Tibial artery (tissue), 4 donors: ENCODE data around the gene PRODH2.

ENCODE experiments used
- DNase-seq, 2 donors: peaks; one replicate each; pipeline ENCODE4 v3.0.0-alpha.2; 2019
- H3K27ac ChIP-seq, 2 donors: fragments of 200-600 bp; sonication (generic) in 1 of 2; 1 replicate in 1 of 2; 2 replicates in 1 of 2; pipeline ENCODE4 v1.5.1; 2018 to 2019; ENCODE audit warnings: mild to moderate bottlenecking in 1 of 2
- H3K27me3 ChIP-seq, 2 donors: fragments of 200-600 bp; sonication (generic) in 1 of 2; one replicate each; pipeline versions ENCODE4 v1.5.1 to v1.6.0; 2016 to 2019
- H3K36me3 ChIP-seq, 3 donors: fragments of 200-600 bp; sonication (generic) in 2 of 3; one replicate each; pipeline ENCODE4 v1.5.1; 2016 to 2019; ENCODE audit warnings: mild to moderate bottlenecking in 2 of 3
- H3K4me1 ChIP-seq, 4 donors: fragments of 200-600 bp; sonication (generic) in 2 of 4; 1 replicate in 3 of 4; 2 replicates in 1 of 4; pipeline ENCODE4 v1.5.1; 2016 to 2019
- H3K4me3 ChIP-seq, 2 donors: fragments of 200-600 bp; sonication (generic) in 1 of 2; 1 replicate in 1 of 2; 2 replicates in 1 of 2; pipeline ENCODE4 v1.5.1; 2018 to 2019; ENCODE audit warnings: mild to moderate bottlenecking in 2 of 2
- H3K9me3 ChIP-seq, 3 donors: fragments of 200-600 bp; sonication (generic) in 1 of 3; one replicate each; pipeline ENCODE4 v1.5.1; 2016 to 2019
- intact Hi-C: fragments of 100-400 bp; cut with DNase I; formaldehyde crosslinking; loops from one replicate; pipeline ENCODE4 v1.15.0; 2023; ENCODE audit warnings: low total_unique reads
- TF ChIP-seq, protein P1 (sequence below), 2 experiments: fragments of 200-600 bp in 1 of 2; fragments of 450-650 bp in 1 of 2; IDR thresholded peaks; one replicate each; pipeline ENCODE4 v1.5.1; 2017 to 2019; ENCODE audit warnings: antibody characterized with exemption in 2 of 2, mild to moderate bottlenecking in 1 of 2, moderate library complexity in 1 of 2

PRODH2 gene

DNA sequence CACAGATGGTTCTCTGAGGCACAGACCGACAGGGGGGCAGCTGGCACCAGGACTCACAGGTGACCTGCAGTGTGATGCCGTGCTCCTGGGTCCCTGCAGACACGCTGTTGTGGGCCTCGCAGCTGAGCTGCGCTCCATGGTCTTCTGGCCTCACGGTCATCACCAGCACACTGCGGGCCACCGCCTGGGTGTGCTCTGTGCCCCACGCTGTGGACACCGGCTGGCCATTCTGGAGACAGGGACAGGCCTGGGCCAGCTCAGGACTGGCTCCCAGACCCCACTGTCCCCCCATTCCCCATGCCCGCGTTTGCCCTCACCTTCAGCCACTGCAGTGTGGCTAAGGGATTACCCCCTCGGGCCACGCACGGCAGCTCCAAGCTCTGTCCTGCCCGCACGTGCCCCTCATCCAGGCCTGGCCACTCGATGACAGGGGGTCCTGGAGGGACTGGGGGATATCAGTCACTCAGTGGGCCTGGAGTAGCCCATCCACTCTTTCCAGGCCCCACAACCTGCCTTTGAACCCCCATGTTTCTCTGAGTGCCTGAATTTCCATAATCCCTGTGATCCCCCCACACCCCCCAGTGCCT, 36.4 kb upstream of the PRODH2 start:
- Histone ChIP-seq H3K27ac (no peak overlapping the region), H3K27me3 (peaks cover 0 to 87% of the 10 kb centered on the region in 2 donors), H3K36me3 (no peaks in the 10 kb centered on the region), H3K4me1 (peaks cover 0 to 13% (median 11%) of the 10 kb centered on the region in 4 donors), H3K9me3 (no peaks in the 10 kb centered on the region), H3K4me3 (no peak overlapping the region)
- intact Hi-C loops = no loop called here
- no peak for DNase-seq
- TF ChIP-seq, protein P1, sequence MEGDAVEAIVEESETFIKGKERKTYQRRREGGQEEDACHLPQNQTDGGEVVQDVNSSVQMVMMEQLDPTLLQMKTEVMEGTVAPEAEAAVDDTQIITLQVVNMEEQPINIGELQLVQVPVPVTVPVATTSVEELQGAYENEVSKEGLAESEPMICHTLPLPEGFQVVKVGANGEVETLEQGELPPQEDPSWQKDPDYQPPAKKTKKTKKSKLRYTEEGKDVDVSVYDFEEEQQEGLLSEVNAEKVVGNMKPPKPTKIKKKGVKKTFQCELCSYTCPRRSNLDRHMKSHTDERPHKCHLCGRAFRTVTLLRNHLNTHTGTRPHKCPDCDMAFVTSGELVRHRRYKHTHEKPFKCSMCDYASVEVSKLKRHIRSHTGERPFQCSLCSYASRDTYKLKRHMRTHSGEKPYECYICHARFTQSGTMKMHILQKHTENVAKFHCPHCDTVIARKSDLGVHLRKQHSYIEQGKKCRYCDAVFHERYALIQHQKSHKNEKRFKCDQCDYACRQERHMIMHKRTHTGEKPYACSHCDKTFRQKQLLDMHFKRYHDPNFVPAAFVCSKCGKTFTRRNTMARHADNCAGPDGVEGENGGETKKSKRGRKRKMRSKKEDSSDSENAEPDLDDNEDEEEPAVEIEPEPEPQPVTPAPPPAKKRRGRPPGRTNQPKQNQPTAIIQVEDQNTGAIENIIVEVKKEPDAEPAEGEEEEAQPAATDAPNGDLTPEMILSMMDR (IDR thresholded peaks at IDR 0.05) = no peak

DNA sequence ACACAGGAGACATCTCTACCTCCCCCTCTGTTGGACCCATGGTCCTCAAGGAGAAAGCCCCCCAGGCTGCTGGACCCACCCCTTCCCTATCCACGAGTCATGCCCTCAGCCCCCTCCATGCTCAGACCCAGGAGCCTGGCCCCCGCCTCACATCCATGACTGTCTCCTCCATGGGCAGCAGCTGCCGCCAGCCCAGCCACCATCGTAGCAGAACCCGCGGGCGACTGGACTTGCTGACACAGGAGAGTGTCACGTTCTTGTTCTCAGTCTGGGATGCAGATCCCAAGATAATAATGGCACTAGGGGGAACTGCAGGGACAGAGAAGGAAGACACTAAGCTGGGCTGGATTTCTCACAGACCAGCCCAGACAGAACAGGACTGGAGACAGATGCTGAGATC, 35.8 kb upstream of the PRODH2 start:
- H3K4me3 ChIP-seq = no peak overlapping the region
- DNase-seq = no peak
- intact Hi-C loops = no loop called here
- no peak overlapping the region for H3K27ac ChIP-seq
- TF ChIP-seq, protein P1 (IDR thresholded peaks at IDR 0.05) = no peak
- H3K36me3 ChIP-seq = no peaks in the 10 kb centered on the region
- H3K9me3 ChIP-seq = no peaks in the 10 kb centered on the region
- peaks cover 0 to 13% (median 11%) of the 10 kb centered on the region in 4 donors for H3K4me1 ChIP-seq
- peaks cover 0 to 87% of the 10 kb centered on the region in 2 donors for H3K27me3 ChIP-seq

DNA sequence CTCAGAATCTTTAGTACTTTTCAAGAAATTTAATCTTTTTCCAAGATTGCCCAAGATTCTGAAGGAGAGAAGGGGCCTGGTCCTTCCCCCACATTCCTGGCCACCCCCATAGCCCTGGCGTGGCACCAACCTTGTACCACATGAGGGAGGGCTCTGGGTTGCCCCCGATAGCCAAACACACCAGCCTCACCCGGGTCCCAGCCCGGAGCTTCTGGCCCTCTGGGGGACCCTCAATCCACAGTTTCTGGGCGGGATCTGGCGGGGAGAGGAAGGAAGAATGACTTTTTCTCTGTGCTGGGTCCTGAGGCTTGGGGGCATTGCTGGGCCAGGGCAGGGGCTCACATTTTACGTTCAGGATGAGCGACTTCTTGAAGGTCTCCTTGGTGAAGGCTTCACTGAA, 35.3 kb upstream of the PRODH2 start:
- DNase-seq = no peak
- peaks cover 0 to 89% of the 10 kb centered on the region in 2 donors for H3K27me3 ChIP-seq
- H3K4me3 ChIP-seq = no peak overlapping the region
- H3K36me3 ChIP-seq = no peaks in the 10 kb centered on the region
- TF ChIP-seq, protein P1 (IDR thresholded peaks at IDR 0.05) = no peak
- H3K9me3 ChIP-seq = no peaks in the 10 kb centered on the region
- intact Hi-C loops = no loop called here
- H3K27ac ChIP-seq = no peak overlapping the region
- peaks cover 0 to 13% (median 11%) of the 10 kb centered on the region in 4 donors for H3K4me1 ChIP-seq

DNA sequence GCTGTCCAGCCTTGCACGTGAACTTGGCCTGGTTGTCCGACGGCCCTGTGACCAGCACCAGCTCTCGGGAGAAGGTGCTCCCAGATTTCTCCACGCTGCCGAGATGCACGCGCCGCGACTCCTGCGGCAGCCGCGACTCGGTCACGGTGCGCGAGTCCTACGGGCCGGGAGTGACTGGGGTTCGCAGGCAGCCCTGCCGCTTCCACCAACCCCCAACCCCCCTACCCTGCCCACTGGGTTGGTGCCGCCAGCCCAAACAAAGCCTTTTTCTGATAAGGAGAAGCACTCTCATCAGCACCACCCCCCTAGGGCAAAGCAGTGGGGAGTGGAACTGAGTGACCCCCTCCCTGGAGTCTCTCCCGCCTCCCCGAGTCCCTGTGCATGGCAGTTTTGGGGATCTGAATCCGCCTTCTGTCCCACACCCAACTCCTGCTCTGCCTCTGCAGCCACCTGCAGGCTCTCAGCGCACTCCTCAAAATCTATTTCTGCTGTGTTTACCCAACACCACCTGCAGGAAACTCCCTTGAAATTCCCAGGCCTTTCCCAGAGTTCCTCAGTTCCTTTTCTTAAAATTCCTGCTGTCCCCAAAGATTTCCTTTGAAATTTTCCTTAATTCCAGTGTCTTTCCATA, 33.5 kb upstream of the PRODH2 start:
- no peaks in the 10 kb centered on the region for H3K9me3 ChIP-seq
- no peak overlapping the region for H3K27ac ChIP-seq
- H3K36me3 ChIP-seq = no peaks in the 10 kb centered on the region
- peaks cover 0 to 13% (median 11%) of the 10 kb centered on the region in 4 donors for H3K4me1 ChIP-seq
- TF ChIP-seq, protein P1 (IDR thresholded peaks at IDR 0.05) = no peak
- intact Hi-C loops = no loop called here
- H3K4me3 ChIP-seq = peak overlapping the region in 1 of 2 donors; percentile 22
- peaks cover 0 to 89% of the 10 kb centered on the region in 2 donors for H3K27me3 ChIP-seq
- no peak for DNase-seq

GRCh38 chr19:35845215-35846037, 32.8 kb upstream of the PRODH2 start:
- Histone ChIP-seq H3K9me3 (no peaks in the 10 kb centered on the region), H3K27me3 (peaks cover 0 to 82% of the 10 kb centered on the region in 2 donors), H3K4me1 (peaks cover 0 to 13% (median 11%) of the 10 kb centered on the region in 4 donors), H3K4me3 (peak overlapping the region in 1 of 2 donors; percentile 22), H3K36me3 (no peaks in the 10 kb centered on the region), H3K27ac (no peak overlapping the region)
- no peak for DNase-seq
- intact Hi-C loops = no loop called here
- TF ChIP-seq, protein P1 (IDR thresholded peaks at IDR 0.05) = no peak
